Erythroblast (primary cell): ENCODE data around the gene FAM13A.
"Not testable (repeated sequence)": the region's sequence is repeated elsewhere in the genome, so short reads cannot be mapped to it uniquely, and the experiment has no call there.

ENCODE experiments used
- DNase-seq, 2 experiments: peaks; one replicate each; lab custom pipeline; 2025; lab: John Stamatoyannopoulos, UW
- GATA1 ChIP-seq: IDR thresholded peaks from 2 replicates; pipeline ENCODE4 v1.6.1; 2011; ENCODE audit warnings: low read depth, mild to moderate bottlenecking, control low read depth, low read length, moderate library complexity
- POLR2A ChIP-seq: IDR thresholded peaks from 2 replicates; pipeline ENCODE4 v1.6.1; 2011; ENCODE audit warnings: mild to moderate bottlenecking, low read length

FAM13A gene

GRCh38 chr4:89056953-89057398, at the start of gene FAM13A:
TSS of gene FAM13A (minus strand) at chr4:89057185. CDS start at chr4:89056964, 221 bp downstream.
- TF ChIP-seq POLR2A (peak; percentile 81), GATA1 (no peak)
- DNase-seq, result peak; percentile 91 to 95

GRCh38 chr4:89105726-89106125, 48.7 kb upstream of the FAM13A start:
- DNase-seq, result no peak
- TF ChIP-seq GATA1 (no peak), POLR2A (no peak)

GRCh38 chr4:89101256-89102161, 44.5 kb upstream of the FAM13A start:
- TF ChIP-seq GATA1 (no peak), POLR2A (no peak)
- no peak for DNase-seq

- DNase-seq, result no peak
- TF ChIP-seq POLR2A, result no peak
- TF ChIP-seq GATA1, result no peak
These were observed 43.9 kb upstream of the FAM13A start for GRCh38 chr4:89100853-89101252.

GRCh38 chr4:89099471-89099870, 42.5 kb upstream of the FAM13A start:
- no peak for DNase-seq
- no peak for TF ChIP-seq POLR2A
- no peak for TF ChIP-seq GATA1

- TF ChIP-seq POLR2A, result no peak
- no peak for TF ChIP-seq GATA1
- DNase-seq, result no peak
These were observed 42.0 kb upstream of the FAM13A start for GRCh38 chr4:89099034-89099433.

- no peak for DNase-seq
- no peak for TF ChIP-seq GATA1
- TF ChIP-seq POLR2A, result no peak
These were observed 21.3 kb upstream of the FAM13A start for GRCh38 chr4:89078300-89078699.

- TF ChIP-seq GATA1 (no peak), POLR2A (no peak)
These were observed 20.8 kb upstream of the FAM13A start for GRCh38 chr4:89077761-89078160.

GRCh38 chr4:89072921-89073320, 15.9 kb upstream of the FAM13A start:
- TF ChIP-seq GATA1, result no peak
- TF ChIP-seq POLR2A, result no peak
- DNase-seq, result no peak

More at GRCh38 chr4:89077761-89078160, 20.8 kb upstream of the FAM13A start:
- no peak for DNase-seq

GRCh38 chr4:89071311-89071710, 14.3 kb upstream of the FAM13A start:
- DNase-seq, result no peak
- no peak for TF ChIP-seq POLR2A
- no peak for TF ChIP-seq GATA1

- TF ChIP-seq POLR2A (no peak), GATA1 (no peak)
- no peak for DNase-seq
These were observed 13.1 kb upstream of the FAM13A start for GRCh38 chr4:89070041-89070440.

GRCh38 chr4:89069481-89069880, 12.5 kb upstream of the FAM13A start:
- TF ChIP-seq GATA1 (no peak), POLR2A (no peak)
- DNase-seq, result no peak

- no peak for DNase-seq
- no peak for TF ChIP-seq POLR2A
These were observed 10.4 kb upstream of the FAM13A start for GRCh38 chr4:89067417-89067816.

GRCh38 chr4:89064848-89065247, 7.9 kb upstream of the FAM13A start:
- TF ChIP-seq GATA1 (no peak), POLR2A (no peak)
- DNase-seq, result no peak

- not testable (repeated sequence) for DNase-seq
These were observed 859 bp upstream of the FAM13A start for GRCh38 chr4:89057844-89058243.
